Loucy (cell line): ENCODE data around the gene POPDC2.
"Not testable (repeated sequence)": the region's sequence is repeated elsewhere in the genome, so short reads cannot be mapped to it uniquely, and the experiment has no call there.

Source experiments
- CTCF ChIP-seq: fragments of 200-600 bp; sonication (generic); conservative IDR thresholded peaks from 2 replicates; pipeline ENCODE4 v1.5.1; 2014; ENCODE audit warnings: mild to moderate bottlenecking, antibody characterized with exemption, low read length
- EZH2phosphoT487 ChIP-seq: fragments of 200-600 bp; IDR thresholded peaks from 2 replicates; pipeline ENCODE4 v1.6.1; 2018; ENCODE audit warnings: antibody characterized with exemption, mild to moderate bottlenecking, moderate library complexity, borderline replicate concordance

DNA sequence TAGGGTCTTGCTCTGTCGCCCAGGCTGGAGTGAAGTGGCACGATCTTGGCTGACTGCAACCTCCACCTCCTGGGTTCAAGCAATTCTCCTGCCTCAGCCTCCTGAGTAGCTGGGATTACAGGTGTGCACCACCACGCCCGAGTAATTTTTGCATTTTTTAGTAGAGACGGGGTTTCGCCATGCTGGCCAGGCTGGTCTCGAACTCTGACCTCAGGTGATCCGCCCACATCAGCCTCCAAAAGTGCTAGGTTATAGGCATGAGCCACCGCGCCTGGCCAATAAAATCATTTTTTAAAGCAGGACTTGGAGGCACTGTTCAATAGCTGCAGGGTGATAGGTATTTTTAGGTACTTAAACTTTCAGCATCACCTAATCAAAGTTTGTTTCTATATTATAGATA, 17.8 kb upstream of the POPDC2 start:
- TF ChIP-seq CTCF, EZH2phosphoT487: not testable (repeated sequence)
